HG02973 (cell line): ENCODE data around the gene DCST1.

Experiments used
- ATAC-seq: cut with Tn5 transposase; IDR thresholded peaks from one replicate; pipeline ENCODE4 v1.9.1; 2021; ENCODE audit warnings: moderate library complexity; ENCODE audit not compliant: unreplicated experiment

The DCST1 gene

GRCh38 chr1:155070721-155071569 is 37.3 kb downstream of the DCST1 start:
- peak; percentile 56 for ATAC-seq

- ATAC-seq, result no peak
Observed at GRCh38 chr1:155071701-155072100, 38.1 kb downstream of the DCST1 start.

GRCh38 chr1:155072531-155073289 is 39.1 kb downstream of the DCST1 start:
- ATAC-seq, result no peak

GRCh38 chr1:155073377-155074242 is 40.0 kb downstream of the DCST1 start:
- no peak for ATAC-seq

GRCh38 chr1:155075535-155075934 is 41.9 kb downstream of the DCST1 start:
- no peak for ATAC-seq

GRCh38 chr1:155076371-155076770 is 42.7 kb downstream of the DCST1 start:
- ATAC-seq, result no peak

- ATAC-seq, result no peak
Observed at GRCh38 chr1:155077346-155077745, 43.7 kb downstream of the DCST1 start.

- no peak for ATAC-seq
Observed at GRCh38 chr1:155077758-155078445, 44.3 kb downstream of the DCST1 start.

- no peak for ATAC-seq
Observed at GRCh38 chr1:155078469-155079209, 45.0 kb downstream of the DCST1 start, which contains the start of gene EFNA3. TSS of gene EFNA3 (plus strand) at chr1:155078837. CDS start at chr1:155078942, 105 bp downstream.

GRCh38 chr1:155079210-155079486 is 45.5 kb downstream of the DCST1 start:
- ATAC-seq, result no peak

GRCh38 chr1:155079487-155080311 is 46.1 kb downstream of the DCST1 start:
- no peak for ATAC-seq

- no peak for ATAC-seq
Observed at GRCh38 chr1:155080312-155081228, 46.9 kb downstream of the DCST1 start.

GRCh38 chr1:155081472-155082300 is 48.1 kb downstream of the DCST1 start:
- no peak for ATAC-seq

- ATAC-seq, result no peak
Observed at GRCh38 chr1:155082301-155083051, 48.9 kb downstream of the DCST1 start.

GRCh38 chr1:155083052-155083541 is 49.5 kb downstream of the DCST1 start:
- ATAC-seq, result no peak
